ENCODE data around the gene RARRES1.

RARRES1 gene

GRCh38 chr3:158731938-158732855, at the start of gene RARRES1:
RARRES1 (minus strand) TSS chr3:158732457; CDS start chr3:158732415, 42 bp downstream.
- DNase-seq (ENCODE audit: low read depth in 2 of 2), result peak in 1 of 2 donors; percentile 9

DNA sequence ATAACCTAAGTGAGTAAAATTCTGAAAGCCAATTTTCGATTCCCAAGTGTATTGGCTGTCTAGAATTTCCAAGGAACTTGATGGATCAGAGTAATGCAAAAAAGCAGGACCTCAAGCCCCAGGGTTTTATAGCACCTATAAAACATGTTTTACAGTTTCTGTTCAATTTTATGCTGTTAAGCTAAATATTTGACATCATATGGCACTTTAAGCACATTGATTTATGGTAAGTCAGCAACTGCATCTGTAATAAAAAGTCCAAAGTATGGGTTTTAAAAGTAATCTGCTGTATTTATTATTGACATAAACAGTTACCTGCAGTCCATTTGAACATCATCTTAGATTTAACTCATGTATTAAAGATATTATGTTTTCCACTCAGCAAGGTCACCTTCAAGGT, 49.6 kb upstream of the RARRES1 start:
- DNase-seq (ENCODE audit: low read depth in 2 of 2), result no peak

DNA sequence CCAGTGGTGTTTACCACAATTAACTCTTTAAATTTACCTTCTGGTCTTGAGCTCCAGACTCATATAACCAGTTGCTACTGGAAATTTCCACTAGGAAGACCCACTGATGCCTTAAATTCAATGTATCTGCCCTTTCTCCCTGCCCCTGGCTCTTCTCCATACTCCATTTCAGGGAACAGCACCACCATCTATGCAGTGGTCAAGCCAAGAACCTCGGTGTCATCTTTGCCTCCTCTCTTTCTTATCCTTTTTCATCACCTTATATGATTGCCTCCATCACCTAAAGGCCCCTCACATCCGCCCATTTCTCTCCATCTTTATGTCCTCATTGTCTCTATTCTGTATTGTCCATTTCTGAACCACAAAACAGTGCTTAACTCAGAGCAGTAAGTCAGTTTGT, 48.9 kb upstream of the RARRES1 start:
- no peak for DNase-seq (ENCODE audit: low read depth in 2 of 2)

- DNase-seq (ENCODE audit: low read depth in 2 of 2), result no peak
Measured at GRCh38 chr3:158780766-158781165, 48.5 kb upstream of the RARRES1 start.

DNA sequence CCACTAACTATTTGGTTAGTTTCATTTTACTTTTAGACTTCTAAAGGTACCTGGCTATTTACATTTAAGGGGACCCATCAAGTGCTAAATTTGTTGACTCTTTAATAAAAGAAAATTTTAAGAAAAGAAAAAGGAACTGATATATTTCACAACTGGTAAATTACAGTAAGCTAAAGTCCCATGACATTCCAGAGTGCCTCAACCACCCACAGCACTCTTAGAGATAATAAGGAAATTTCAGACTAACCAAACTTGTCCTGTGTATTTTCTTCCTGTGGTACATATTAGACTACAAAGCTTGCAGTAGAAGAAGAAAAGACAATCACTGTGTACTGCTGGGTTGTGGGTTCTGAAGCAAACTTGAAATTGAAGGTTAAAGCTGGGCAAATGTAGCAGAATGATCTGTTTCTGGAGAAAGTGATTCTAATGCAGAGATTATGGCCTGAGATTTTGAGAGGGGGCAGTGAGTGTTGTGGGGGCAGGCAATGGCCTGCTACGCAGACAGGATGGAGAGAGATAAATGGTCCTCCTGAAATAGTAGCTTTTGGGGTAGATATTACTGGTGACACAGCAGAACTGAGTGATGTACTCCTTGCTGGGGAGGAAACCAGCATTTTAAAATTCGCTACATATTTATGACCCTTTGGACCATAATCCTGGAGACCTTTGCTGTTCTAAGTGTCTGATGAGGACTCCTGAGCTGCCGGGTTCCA, 45.1 kb upstream of the RARRES1 start:
- DNase-seq (ENCODE audit: low read depth in 2 of 2), result no peak

DNA sequence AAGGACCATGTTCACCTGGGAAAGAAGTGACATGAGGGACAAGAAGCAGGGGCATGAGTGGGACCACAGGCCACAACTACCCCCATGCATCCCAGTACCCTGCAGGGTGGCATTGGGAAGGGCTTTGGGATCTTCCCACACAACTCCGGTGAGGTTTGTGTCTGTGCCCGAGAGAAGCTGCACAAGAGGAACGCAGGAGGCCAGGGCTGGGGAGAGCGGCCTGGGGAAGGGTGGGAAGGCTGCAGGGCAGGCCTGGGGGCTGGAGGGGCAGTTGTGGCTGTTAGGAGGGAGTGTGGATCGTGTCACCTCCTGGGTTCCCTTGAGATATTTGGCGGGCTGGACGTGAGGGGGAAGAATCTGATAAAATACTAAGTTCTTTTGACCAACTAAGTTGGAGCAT, 44.3 kb upstream of the RARRES1 start:
- no peak for DNase-seq (ENCODE audit: low read depth in 2 of 2)

GRCh38 chr3:158775426-158776410, 43.5 kb upstream of the RARRES1 start:
- DNase-seq (ENCODE audit: low read depth in 2 of 2), result no peak

GRCh38 chr3:158774965-158775364, 42.7 kb upstream of the RARRES1 start:
- DNase-seq (ENCODE audit: low read depth in 2 of 2), result no peak

GRCh38 chr3:158773845-158774830, 41.9 kb upstream of the RARRES1 start:
- DNase-seq (ENCODE audit: low read depth in 2 of 2), result no peak

DNA sequence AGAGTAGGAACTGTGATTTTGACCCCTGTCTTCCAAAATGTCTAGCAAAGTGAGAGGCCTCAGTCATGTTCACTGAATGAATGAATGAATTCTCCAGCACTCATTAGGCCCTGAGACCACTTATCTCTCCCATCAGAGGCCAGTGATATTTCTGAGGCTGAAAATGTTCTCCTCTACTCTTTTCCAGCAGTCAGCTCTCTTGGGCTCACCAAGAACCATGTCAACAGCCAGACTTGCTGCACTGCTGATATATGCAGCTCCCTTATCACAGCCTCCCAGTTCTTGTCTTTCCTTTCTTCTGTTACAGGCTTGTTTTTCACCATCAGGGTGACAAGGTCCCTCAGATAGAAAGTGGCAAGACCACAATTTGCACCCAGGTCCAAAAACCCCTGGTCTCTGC, 40.9 kb upstream of the RARRES1 start:
- DNase-seq (ENCODE audit: low read depth in 2 of 2), result no peak

- DNase-seq (ENCODE audit: low read depth in 2 of 2), result no peak
Measured at GRCh38 chr3:158771982-158772381, 39.7 kb upstream of the RARRES1 start.

GRCh38 chr3:158771577-158771976, 39.3 kb upstream of the RARRES1 start:
- no peak for DNase-seq (ENCODE audit: low read depth in 2 of 2)

- no peak for DNase-seq (ENCODE audit: low read depth in 2 of 2)
Measured at GRCh38 chr3:158770741-158771350, 38.6 kb upstream of the RARRES1 start.

GRCh38 chr3:158769952-158770740, 37.9 kb upstream of the RARRES1 start:
- no peak for DNase-seq (ENCODE audit: low read depth in 2 of 2)

GRCh38 chr3:158769549-158769948, 37.3 kb upstream of the RARRES1 start:
- no peak for DNase-seq (ENCODE audit: low read depth in 2 of 2)

DNA sequence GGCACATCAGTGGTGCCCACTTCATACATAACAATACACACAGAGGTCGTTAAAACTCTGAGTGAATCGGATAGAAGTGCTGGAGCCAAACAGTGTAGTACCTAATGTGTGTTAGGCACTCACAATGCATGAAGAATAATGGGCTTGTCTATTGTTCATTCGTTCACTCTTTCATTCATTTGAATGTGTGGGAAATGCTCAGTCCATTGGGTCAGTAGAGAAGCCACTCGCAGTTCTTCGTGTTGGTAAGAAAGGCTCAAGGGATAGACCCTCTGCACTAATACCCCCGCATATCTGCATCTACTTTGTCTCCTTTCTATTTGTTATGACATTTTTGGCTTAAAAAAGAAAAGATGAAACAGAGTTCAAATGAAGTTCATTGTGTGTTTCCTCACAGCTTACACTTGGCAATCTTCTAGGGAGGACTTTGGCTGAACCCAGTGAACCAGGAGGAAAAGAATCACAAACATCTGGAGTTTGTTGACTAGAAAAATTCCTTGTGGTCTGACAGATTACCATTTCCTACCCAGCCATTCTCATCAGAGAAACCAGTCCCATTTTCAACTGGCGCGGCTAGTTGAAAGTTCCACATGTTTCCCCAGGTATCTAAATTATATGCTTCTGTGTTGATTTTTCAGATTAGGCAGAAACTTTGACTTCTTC, 36.8 kb upstream of the RARRES1 start:
- DNase-seq (ENCODE audit: low read depth in 2 of 2), result no peak

GRCh38 chr3:158768361-158768787, 36.1 kb upstream of the RARRES1 start:
- DNase-seq (ENCODE audit: low read depth in 2 of 2), result no peak

DNA sequence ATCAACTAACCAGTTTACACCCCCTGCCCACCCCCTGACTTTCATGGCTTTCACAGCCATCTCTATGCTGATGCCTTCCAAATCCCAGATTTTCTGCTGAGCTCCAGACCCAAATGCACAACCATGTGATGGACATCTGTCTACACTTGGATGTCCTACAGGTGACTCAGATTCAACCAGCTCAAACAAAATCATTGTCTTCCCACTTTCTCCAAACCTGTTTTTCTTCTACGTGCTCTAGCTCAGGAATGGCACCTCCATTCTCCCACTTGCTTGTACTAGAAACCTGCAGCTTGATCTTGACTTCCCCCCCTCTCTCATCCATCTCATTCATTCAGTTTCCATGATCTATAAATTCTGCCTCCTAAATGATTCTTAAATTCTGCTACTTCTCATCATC, 34.1 kb upstream of the RARRES1 start:
- no peak for DNase-seq (ENCODE audit: low read depth in 2 of 2)
